Stimulated activated naive CD8-positive, alpha-beta T cell treated with anti-CD3 and anti-CD28 coated beads, Interleukin-15, Interleukin-2, amounts not matched to agents 100 U/mL and 50 U/mL, for 24 hours (primary cell): ENCODE results near the gene SPECC1.

ENCODE experiments used
- ATAC-seq: fragments of 150-1000 bp; cut with Tn5 transposase; one replicate; pipeline ENCODE4 v1.10.0; 2021
- DNase-seq: peaks from one replicate; pipeline ENCODE4 v3.0.0; 2021

Gene SPECC1

DNA sequence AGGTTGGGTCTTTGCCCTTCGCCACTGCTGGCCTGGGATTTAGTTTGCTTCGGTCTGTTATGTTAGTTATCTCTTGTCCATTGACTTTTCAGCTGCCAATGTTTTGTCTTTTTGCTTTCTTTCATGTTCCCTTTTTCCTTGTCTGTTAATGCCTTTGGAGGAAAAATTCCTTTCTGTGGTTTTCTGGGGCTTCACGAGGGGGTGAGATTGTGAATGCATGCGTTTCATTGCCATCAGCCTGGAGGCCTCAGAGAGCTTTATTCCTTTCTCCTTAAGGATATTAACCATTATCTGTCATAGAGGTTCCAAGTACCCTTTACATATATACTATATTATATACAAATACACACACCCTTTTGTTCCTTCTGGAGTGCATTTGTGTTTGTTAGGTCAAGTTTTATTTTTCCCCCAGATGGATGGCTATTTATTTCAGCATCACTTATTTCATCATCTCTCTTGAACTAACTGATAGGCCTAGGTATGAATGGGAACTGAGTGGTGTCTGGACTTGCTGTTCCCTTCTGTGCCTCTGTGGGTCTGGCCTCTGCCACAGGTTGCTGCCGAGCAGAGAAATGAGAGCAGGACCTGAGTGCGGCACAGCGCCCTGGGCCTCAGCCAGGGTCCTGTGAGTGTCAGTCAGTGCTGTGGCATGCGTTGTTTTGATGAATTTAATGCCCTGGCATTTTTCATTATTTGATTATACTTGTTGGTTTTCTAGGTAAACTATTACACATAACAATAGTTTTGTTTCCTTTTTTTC lies 264.8 kb downstream of the SPECC1 start:
- no peak for ATAC-seq

DNA sequence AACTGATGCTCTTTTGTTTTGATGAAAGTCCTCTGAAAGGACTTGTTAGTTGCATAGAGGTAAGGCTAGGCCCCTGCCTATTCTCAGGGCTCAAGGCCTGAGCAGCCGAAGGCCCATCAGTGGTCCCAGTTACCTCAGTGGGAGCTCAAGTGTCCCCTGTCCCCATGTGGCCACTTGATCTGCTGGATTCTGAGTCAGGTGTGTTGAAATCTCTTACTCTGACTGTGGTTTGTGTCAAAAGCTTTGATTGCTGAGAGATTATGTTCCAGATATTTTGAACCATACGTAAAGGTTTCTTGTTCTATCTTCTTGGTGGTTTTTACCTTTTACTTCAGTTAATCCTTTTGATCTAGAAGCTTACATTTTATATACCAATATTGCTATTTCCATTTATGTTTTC lies 266.5 kb downstream of the SPECC1 start:
- no peak for DNase-seq
- no peak for ATAC-seq

More for the DNA sequence above, 264.8 kb downstream of the SPECC1 start:
- peak; percentile 33 for DNase-seq

DNA sequence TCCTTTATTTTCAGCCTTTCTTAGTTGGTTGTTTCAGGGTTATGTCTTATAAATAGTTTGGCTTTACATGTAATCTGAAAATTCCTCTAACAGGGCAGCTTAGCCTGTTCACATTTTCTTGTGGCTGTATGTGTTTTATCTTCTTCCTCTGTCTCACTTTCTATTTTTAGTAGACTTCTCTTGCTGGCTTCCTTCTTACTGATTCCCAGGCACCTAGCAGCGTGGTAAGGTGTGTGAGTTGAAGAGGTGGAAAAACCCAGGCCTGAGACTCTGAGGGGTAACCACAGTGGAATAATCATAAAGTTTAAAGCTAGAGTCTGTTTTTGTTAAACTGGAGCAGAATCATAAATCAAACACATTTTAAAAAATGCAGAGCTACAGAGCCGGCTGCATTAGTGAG lies 267.3 kb downstream of the SPECC1 start:
- no peak for DNase-seq
- no peak for ATAC-seq

DNA sequence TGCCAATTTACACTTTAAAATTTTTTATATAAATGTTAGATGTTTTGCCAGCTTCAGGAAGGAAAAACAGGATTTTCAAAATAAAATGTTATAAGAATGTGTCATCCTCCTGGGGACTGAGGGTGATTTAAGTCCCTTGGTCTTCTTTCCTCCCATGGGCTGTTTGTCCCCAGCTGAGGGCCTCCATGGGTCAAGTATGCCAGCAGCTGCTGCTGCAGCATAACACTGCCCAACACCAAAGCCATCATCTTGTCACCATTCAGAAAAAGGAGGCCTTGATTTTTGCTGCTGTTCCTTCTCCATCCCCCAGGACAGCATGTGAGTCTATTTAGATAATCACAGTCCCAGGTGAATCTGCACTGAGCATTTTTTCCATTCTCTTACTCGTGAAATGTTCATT lies 269.6 kb downstream of the SPECC1 start:
- ATAC-seq = no peak
- no peak for DNase-seq

DNA sequence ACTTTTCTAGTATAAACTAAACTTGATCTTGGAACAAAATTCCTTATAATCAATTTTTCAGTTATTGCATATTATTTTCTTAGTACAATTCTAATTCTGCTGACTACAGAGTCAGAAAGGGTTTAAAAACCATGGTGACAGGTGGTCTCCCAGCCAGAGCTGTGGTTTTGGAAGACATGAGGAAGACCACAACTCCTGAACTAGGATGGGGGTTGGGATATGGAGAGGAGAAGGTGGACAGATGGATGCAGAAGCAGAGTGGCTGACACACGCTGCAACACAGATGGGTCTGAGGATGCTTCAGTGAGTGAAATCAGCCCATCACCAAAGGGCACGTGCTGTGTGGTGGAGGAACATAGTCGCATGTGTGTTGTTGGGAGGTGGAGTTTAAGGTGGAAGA lies 270.5 kb downstream of the SPECC1 start:
- DNase-seq = no peak
- ATAC-seq = no peak

DNA sequence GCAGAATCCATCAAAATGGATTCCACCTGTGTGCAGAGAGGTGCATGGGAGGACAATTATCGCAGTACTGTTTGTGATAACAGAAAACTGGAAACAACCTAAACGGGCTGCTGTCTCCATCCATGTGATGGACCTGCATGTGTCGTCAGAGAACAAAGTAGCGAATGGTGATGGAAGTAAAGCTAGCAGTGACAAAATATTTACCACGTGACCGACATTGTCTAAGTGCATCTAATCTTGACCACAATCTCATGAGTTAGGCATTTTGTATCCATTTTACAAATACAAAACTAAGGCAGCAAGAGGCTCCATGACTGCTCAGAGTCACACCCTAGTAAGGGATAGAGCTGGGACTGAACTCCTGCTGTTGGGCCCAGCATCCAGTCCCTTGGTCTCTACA lies 270.9 kb downstream of the SPECC1 start:
- ATAC-seq (no peak), DNase-seq (no peak)

DNA sequence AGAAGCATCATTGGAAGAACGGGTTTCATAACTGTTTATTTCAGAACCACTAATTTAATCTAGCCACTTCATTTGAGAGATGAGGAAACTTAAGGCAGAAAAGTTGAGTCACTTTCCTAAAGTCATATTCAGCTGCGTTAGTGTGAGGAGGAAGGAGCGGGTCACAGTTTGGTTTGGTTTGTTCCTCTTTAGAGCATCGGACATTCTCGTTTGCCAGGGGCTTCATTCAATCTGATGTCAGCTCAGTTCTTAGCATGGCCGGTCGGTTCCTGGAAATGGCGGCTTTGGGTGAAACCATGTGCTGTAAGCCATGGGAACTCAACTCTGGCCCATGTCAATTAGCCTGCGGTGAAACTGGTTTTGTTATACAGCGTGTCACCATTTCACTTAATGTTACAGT lies 271.7 kb downstream of the SPECC1 start:
- ATAC-seq (peak; percentile 61), DNase-seq (no peak)

DNA sequence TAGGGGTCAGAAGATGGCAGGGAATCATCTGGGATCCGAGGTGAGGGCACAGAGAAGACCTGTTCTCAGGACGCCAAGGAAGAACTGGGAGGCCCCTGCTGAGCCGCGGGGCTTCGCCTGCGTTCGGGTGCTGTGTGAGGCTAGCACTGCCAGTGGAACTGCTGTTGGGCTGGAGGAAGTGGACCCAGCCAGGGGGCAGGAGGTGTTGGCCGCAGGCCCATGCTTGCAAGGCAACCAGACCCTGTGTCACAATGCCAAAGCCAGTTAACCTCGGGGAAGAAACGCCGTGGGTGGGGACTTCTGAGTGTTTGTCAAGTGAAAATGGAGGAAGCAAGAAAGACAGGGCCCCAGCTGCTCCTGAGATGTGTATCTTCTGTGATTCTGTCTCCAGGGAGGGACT lies 272.7 kb downstream of the SPECC1 start:
- no peak for DNase-seq
- ATAC-seq = no peak

DNA sequence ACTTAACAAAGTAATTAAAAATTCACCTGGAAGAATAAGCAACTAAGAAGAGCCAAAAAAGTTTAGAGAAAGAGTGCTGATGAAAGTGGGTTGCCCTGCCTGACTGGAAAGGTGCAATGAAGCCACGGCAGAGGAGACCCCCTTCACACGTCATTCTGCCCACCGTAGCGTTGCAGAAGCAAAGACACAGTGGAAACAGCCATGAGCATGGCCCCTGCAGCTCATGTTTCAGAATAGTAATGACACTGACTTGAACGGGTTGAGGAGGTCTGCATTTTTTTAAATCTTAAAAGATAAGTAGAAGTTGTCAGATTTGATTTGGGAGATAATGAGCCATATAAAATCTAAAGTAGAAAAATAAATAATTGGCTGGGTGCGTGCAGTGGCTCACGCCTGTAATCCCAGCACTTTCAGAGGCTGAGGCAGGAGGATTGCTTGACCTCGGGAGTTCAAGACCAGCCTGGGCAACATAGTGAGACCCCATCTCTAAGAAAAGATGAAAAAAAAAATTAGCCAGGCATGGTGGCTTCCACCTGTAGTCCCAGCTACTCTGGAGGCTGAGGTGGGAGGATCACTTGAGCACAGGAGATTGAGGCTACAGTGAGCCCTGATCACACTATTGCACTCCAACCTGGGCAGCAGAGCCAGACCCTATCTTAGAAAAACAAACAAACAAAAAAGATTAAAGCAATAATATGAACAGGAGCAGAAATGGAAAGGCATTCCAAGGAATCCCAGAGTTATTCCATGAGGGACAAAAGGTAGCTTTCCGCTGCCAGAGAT lies 273.6 kb downstream of the SPECC1 start:
- DNase-seq = no peak
- no peak for ATAC-seq

DNA sequence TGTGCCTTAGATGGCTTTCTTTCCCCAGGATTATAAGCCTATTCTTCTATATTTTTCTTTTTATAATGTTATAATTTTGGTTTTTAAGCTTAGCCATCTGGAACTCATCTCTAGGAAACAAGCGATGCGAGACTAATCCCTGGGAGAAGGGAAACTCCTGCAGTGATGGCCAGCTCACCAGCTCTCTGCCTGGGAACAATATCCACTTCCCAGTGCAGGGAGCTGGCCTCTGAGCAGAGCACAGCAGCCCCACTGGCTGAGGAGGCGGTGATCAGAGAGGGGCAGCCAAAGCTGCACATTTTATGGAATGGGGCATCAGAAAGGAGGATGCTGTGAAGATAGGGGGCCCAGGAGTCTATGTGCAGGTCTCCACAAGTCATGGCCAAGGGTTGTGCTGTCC lies 274.9 kb downstream of the SPECC1 start:
- DNase-seq (no peak), ATAC-seq (no peak)

DNA sequence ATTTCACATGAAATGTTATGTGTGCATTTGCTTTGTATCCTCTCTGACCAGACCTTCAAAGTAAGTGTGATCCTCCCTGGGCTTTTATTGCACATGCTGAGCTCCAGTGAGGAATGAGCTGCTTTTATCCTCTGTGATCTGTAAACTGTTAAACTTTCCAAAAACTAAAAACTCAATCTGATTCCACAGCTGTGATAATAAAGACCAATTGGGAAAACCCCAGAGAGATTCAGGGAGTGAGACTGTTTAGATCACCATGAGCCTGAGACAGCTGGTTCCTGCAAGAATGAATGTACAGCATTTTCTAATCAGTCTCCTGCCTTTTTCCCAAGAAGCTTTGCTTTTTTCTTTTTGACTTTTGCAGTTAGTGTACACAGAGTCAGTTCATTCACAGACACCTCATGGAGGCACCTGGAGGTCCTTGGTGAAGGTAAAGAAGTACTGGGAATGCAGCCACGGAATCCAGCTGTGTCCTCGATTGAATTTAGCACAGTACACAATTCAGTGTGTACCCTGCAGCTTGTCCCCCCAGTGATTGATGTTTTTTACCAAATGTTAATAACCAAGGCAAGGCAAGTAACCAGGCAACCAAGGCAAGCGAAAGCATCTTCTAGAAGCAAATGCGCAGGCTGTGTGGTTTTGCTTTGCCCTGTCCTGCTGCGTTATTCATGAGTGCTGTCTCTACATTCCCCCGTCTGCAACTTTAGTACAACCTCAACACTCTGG lies 275.6 kb downstream of the SPECC1 start:
- ATAC-seq (no peak), DNase-seq (no peak)

DNA sequence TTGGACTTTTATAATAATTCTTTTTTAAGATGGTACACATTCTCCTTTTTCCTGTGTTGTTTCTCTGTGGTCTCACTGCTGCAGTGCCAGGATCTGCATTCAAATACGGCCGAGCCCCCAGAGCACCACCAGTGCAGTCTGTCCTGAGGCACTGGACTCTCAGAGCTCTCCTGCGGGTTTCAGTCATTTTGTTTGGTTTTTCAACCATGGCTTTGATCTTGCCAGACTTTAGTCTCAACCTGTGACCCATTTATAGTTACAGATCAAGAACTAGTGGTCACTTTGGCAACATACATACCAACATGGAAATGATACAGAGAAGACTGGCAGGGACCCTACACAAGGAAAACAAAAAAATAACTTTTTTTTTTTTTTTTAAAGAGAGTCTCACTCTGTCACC lies 280.8 kb downstream of the SPECC1 start:
- ATAC-seq (no peak), DNase-seq (no peak)

DNA sequence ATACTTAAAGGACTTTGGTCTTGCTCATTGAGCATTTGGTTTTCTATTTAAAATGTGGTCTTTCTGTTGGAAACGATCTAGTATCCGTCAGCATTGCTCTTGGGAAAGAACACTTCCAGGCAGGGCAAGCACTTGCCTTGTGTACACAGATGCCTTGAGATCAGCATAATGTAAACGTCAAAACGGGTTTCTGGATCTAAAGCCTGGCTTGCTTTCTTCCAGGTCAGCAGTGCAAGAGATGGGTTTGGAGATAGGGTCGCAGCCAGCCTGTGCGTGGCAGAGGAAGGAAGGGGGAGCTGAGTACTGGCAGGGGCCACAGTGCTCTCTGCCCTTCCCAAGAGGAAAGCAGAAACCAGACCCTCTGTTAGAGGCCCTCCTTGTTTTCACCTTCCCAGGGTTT lies 282.7 kb downstream of the SPECC1 start:
- no peak for ATAC-seq
- no peak for DNase-seq

DNA sequence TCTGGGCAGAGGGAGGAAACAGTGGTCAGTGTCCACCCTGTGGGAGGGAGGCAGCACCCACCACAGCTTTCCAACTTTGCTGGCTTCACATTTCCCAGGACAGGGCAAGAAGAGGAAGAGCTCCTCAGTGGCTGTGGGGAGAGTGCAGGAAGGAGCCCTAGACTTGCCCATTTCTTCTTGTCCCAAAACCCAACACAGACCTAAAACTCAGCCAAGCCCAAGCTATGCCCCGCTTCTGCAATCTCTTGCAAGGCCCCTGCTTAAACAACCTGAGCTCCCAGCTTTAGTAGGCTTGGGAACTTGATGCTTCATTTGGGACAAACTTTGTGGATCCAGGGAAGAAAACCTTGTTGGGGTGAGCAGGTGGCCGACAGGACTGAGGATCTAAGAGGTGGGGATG lies 284.3 kb downstream of the SPECC1 start:
- ATAC-seq (no peak), DNase-seq (no peak)

DNA sequence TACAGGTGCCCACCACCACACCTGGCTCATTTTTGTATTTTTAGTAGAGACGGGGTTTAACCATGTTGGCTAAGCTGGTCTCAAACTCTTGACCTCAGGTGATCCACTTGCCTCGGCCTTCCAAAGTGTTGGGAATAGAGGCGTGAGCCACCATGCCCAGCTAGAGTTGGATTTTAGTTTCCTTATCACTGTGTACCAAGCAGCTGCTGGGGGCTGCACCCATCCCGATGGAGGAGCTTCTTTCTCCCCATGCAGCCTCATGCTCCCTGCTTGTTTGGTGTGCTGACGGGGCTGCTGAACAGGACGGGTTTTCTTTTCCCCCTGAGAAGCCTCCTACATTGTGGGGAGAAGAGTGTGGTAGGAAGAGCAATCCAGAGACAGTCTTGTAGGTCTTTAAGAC lies 285.0 kb downstream of the SPECC1 start:
- no peak for DNase-seq
- no peak for ATAC-seq

DNA sequence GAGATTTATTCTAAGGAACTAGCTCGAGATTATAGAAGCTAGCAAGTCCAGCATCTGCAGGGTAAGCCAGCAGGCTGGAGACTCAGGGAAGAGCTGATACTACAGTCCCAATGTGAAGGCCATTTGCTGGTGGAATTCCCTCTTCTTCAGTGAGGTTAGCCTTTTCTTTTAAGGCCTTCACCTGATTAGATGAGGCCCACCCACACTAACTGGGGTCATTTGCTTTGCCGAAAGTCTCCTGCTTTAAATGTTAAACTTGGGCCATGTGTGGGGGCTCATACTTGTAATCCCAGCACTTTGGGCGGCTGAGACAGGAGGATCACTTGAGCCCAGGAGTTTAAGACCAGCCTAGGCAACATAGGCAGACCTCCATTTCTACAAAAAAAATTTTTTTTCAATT lies 289.9 kb downstream of the SPECC1 start:
- ATAC-seq = no peak

DNA sequence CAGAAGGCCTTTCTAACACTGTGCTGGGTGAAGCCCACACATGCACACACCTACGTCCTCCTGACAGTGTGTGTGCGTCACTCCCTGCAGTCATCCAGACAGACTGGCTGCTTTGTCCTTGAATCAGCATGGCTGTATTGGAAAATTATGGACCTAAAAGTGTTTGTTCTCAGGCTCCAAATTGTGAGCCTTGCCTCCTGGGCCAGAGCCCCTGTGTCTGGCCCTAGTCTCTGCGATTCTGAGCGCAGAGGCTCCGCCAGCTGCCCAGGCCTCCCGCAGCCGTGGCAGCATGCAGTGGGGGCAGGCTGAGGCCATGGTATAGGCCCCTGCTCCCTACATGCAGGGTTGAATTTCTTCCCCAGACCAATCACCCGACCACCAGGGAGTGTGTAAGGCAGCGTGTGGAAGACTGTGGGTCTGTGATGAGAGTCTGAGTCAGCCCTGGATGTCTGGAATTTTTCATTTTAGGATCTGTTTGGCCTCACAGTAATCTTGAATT lies 291.3 kb downstream of the SPECC1 start:
- DNase-seq = no peak

More for the DNA sequence above, 289.9 kb downstream of the SPECC1 start:
- no peak for DNase-seq

DNA sequence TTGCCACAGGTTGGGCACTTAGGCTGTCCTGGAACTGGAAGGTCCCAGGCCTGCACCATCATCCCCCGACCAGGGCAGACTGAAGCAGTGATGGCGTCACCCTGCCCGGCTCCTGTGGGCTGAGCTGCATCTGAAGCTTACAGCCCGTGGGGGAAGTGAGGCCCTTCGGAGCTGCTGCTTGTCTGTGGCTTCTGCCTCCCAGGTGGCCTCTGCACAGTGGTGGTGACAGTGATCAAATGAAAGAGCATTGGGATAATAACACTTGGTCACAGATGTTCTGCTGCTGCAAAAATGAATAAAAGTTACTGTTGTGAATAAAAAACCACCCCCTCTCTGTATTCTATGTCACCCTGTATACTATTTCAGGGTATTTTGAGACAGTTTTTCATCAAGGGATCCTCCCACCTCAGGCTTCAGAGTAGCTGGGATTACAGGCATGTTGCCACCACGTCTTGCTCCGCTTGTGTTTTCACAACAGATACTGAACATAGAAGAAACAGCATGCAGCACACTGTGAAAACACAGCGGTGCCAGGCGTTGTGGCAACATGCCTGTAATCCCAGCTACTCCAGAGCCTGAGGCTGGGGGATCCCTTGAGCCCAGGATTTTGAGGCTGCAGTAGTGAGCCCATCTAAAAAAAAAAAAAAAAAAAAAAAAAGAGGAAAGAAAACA lies 293.2 kb downstream of the SPECC1 start:
- ATAC-seq (no peak), DNase-seq (no peak)

More for the DNA sequence above, 291.3 kb downstream of the SPECC1 start:
- ATAC-seq = no peak

DNA sequence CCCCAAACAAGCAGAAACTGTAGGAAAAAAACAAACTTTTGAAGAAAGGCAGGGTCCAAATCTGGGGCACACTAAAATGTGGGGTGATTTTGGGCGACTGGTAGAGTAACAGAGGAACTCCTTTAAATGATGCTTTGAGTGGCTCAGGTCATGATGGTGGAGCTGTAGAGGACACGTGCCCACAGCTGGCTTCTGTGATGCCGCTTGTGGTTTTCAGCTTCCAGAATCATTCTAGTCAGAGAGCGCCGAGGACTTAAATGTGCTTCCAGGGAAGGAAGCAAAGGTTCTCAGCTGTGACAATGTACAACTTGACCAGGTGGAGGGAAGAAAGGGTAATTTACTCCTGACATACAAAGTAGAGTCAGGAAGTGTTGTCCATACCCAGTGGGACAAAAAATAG lies 295.8 kb downstream of the SPECC1 start:
- no peak for DNase-seq
- no peak for ATAC-seq

DNA sequence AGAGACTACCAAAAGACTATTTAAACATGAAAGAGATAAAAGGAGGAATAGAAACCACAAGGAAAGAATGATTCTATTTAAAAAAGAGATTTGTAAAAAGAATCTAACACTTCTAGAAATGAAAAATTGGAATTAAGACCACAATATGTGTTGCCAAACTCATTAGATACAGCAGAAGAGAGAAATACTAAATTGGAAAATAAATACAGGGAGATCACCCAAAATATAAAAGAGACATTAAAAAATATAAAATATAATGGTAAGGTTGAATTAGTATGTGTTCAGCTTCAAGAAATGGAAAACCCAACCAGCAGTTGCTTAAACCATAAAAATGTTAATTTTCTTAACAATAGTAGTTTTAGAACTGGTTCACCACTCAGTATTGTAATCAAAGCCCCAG lies 297.8 kb downstream of the SPECC1 start:
- DNase-seq (no peak), ATAC-seq (no peak)

DNA sequence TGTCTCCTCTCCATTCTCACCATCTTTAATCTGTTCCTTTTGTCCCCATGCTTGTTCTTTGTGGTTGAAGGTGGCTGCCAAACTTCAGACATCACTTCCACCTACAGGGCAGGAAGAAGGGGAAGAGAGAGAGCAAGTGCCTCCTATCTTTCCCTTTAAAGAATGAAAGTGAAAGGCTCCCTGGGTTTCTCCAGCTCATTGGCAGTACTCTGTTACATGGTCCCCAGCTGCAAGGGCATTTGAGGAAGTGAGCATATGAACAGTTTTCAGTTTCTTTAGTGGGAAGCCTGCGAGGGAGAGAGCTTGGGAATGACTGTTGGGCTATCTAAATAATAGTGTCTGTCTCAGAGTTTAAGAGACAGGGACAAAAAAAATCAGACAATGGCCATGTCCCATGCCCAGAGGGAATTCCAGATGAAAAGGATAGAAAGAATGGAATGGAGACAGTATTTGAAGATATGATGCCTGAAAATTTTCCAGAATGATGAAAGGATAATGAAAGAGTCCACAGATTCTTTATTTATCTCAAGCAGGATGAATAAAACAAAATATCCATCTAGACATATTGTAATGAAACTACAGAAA lies 298.3 kb downstream of the SPECC1 start:
- no peak for DNase-seq
- no peak for ATAC-seq

DNA sequence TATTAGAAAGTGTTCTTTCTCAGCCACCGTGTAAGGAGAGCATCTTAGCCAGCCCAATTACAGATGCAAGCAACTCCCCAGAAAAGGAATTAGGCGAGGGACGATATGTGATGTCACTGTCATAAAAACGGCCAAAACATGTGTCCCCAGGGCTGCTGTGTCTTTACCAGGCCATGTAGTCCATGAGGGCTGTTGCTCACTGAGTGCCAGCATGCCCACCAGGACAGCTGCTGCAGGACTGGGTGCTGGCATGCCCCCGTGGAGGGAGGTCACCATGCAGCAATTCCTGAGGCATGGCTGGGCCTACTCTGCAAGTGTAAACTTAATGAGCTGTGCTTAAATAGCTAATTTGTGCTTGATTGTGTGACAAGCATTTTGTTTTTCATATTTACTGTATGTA lies 301.3 kb downstream of the SPECC1 start:
- no peak for DNase-seq
- no peak for ATAC-seq
